PC-9 (cell line): ENCODE measurements around the gene GYS1. TPM values are rescaled to one million over a fixed set of nuclear protein-coding genes. Genes with fewer than 3 reads are reported as not detected.

Experiments used
- BruUV-seq: library from RNA; stranded (reverse); fragments of 400-500 nt; replicated peaks from 2 replicates; lab custom pipeline; 2021; lab: Mats Ljungman, UMichigan
- CTCF ChIA-PET: fragments of 300-600 bp; sonication (Branson Sonifier 250); formaldehyde crosslinking; loops from one replicate; lab custom pipeline; 2022; ENCODE audit warnings: antibody characterized with exemption; lab: Charles Lee
- POLR2A ChIA-PET: fragments of 300-600 bp; sonication (Branson Sonifier 250); formaldehyde crosslinking; loops from one replicate; lab custom pipeline; 2022; ENCODE audit warnings: antibody characterized with exemption; ENCODE audit not compliant: unreplicated experiment; lab: Charles Lee
- DNase-seq, 2 experiments: peaks; one replicate each; pipeline versions ENCODE4 v3.0.0 to v3.0.0-alpha.2; 2015 to 2022; ENCODE audit warnings: mixed read lengths in 1 of 2
- H2AFZ ChIP-seq: fragments of 200-600 bp; sonication (generic); 2 replicates; pipeline ENCODE4 v1.8.1; 2017; ENCODE audit warnings: antibody characterized with exemption
- H3F3A ChIP-seq: fragments of 200-600 bp; sonication (generic); 2 replicates; pipeline ENCODE4 v1.8.1; 2017; ENCODE audit warnings: antibody characterized with exemption, mild to moderate bottlenecking, low read depth; ENCODE audit not compliant: insufficient read depth
- H3K27ac ChIP-seq: fragments of 200-600 bp; sonication (generic); 2 replicates; pipeline ENCODE4 v1.6.1; 2016; ENCODE audit warnings: mixed run types
- H3K27me3 ChIP-seq: fragments of 200-600 bp; sonication (generic); 2 replicates; pipeline ENCODE4 v1.6.1; 2016; ENCODE audit warnings: low read depth, mixed run types; ENCODE audit not compliant: insufficient read depth
- H3K36me3 ChIP-seq: fragments of 200-600 bp; sonication (generic); 2 replicates; pipeline ENCODE4 v1.6.1; 2016; ENCODE audit warnings: low read depth, mixed run types
- H3K4me1 ChIP-seq: fragments of 200-600 bp; sonication (generic); replicated peaks from 2 replicates; pipeline ENCODE4 v1.6.1; 2016; ENCODE audit warnings: mixed run types; ENCODE audit not compliant: insufficient read depth
- H3K4me2 ChIP-seq: fragments of 200-600 bp; sonication (generic); 2 replicates; pipeline ENCODE4 v1.6.1; 2017; ENCODE audit warnings: mixed run types
- H3K4me3 ChIP-seq: fragments of 200-600 bp; sonication (generic); 2 replicates; pipeline ENCODE4 v1.6.1; 2016; ENCODE audit warnings: mixed run types
- H3K79me2 ChIP-seq: fragments of 200-600 bp; sonication (generic); 2 replicates; pipeline ENCODE4 v1.6.1; 2017; ENCODE audit warnings: low read depth, mixed run types
- H3K9me2 ChIP-seq: fragments of 200-600 bp; sonication (generic); 2 replicates; pipeline ENCODE4 v1.8.1; 2017; ENCODE audit warnings: mild to moderate bottlenecking; ENCODE audit not compliant: insufficient read depth
- H3K9me3 ChIP-seq: fragments of 200-600 bp; sonication (generic); 2 replicates; pipeline ENCODE4 v1.8.1; 2016; ENCODE audit warnings: low read depth; ENCODE audit not compliant: insufficient read depth
- H4K20me1 ChIP-seq: fragments of 200-600 bp; sonication (generic); 2 replicates; pipeline ENCODE4 v1.8.1; 2017; ENCODE audit not compliant: insufficient read depth
- CTCF ChIP-seq: fragments of 200-600 bp; sonication (generic); conservative IDR thresholded peaks from 2 replicates; pipeline ENCODE4 v1.6.1; 2017; ENCODE audit warnings: mixed run types, antibody characterized with exemption, mild to moderate bottlenecking, moderate library complexity
- EZH2 ChIP-seq: fragments of 200-600 bp; sonication (generic); IDR thresholded peaks from 2 replicates; pipeline ENCODE4 v1.8.0; 2017; ENCODE audit warnings: antibody characterized with exemption, low read depth
- intact Hi-C: fragments of 100-400 bp; cut with micrococcal nuclease; formaldehyde crosslinking; loops from one replicate; pipeline ENCODE4 v1.10.0; 2022; ENCODE audit not compliant: unreplicated experiment
- total RNA-seq: library from RNA; stranded (reverse); gene quantifications from 2 replicates; pipeline ENCODE4 v1.2.3, GENCODE V29; 2021

Gene GYS1
- total RNA-seq, 1 experiment from 2014 or later: 54.2 TPM

GRCh38 chr19:48958006-48958405 is 35.1 kb downstream of the GYS1 start:
- Histone ChIP-seq H3K4me3 (no peak overlapping the region), H4K20me1 (no peaks in the 10 kb centered on the region), H2AFZ (no peak overlapping the region), H3K9me2 (no peaks in the 10 kb centered on the region), H3K27ac (no peak overlapping the region), H3K79me2 (peaks cover 21% of the 10 kb centered on the region), H3K36me3 (peaks cover 9% of the 10 kb centered on the region; the same call in 1 of the 2 replicates), H3F3A (peaks cover 57% of the 10 kb centered on the region), H3K9me3 (no peaks in the 10 kb centered on the region), H3K27me3 (no peaks in the 10 kb centered on the region), H3K4me2 (no peak overlapping the region), H3K4me1 (peaks cover 21% of the 10 kb centered on the region)
- BruUV-seq: no TSS peak
- intact Hi-C loops: no loop called here
- no peak for DNase-seq
- ChIA-PET POLR2A (no interaction called here), CTCF (no interaction called here)
- TF ChIP-seq CTCF: no peak
- no peak for TF ChIP-seq EZH2

DNA sequence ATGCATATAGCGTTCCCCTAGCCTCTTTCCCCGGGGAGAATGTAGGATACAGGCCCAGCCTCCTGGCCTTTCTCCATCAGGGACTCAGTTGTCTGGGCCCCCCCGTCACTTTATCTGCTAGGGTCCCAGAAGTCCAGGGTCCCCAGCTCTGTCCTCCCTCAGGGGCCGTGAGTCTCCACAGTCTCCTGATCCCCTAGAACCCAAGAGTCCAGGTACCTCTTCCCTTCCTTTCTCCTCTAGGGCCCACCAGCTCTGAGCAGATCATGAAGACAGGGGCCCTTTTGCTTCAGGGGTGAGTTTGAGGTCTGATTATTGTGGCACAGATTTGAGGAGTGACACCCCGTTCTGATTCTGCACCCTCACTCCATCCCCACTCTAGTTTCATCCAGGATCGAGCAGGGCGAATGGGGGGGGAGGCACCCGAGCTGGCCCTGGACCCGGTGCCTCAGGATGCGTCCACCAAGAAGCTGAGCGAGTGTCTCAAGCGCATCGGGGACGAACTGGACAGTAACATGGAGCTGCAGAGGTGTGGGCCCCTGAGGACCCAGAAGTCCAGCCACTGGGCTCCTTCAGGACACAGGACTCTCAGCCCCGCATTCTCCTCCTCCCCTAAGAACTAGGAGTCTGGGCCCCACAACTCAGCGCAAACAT is 37.7 kb downstream of the GYS1 start:
- no peaks in the 10 kb centered on the region for H3K27me3 ChIP-seq
- no peaks in the 10 kb centered on the region for H3K9me2 ChIP-seq
- intact Hi-C loops: no loop called here
- H3F3A ChIP-seq: peaks cover 39% of the 10 kb centered on the region
- H3K9me3 ChIP-seq: no peaks in the 10 kb centered on the region
- no TSS peak for BruUV-seq
- TF ChIP-seq EZH2 (no peak), CTCF (no peak)
- no peaks in the 10 kb centered on the region for H4K20me1 ChIP-seq
- POLR2A ChIA-PET: no interaction called here
- peaks cover 10% of the 10 kb centered on the region; the same call in 1 of the 2 replicates for H3K4me1 ChIP-seq
- peak overlapping the region; percentile 82 for H3K4me2 ChIP-seq
- peaks cover 9% of the 10 kb centered on the region; the same call in 1 of the 2 replicates for H3K36me3 ChIP-seq
- H3K4me3 ChIP-seq: peak overlapping the region; percentile 92
- peaks cover 21% of the 10 kb centered on the region for H3K79me2 ChIP-seq
- DNase-seq: no peak
- CTCF ChIA-PET: no interaction called here
- H3K27ac ChIP-seq: peak overlapping the region; percentile 40; the same call in 1 of the 2 replicates
- H2AFZ ChIP-seq: peak overlapping the region; percentile 92

- intact Hi-C loops: loop anchor here (1.0 kb wide), 1 partner anchor 21 kb away; the partner anchor contains the start of gene DHDH
- DNase-seq: peak; percentile 88 to 97
- Histone ChIP-seq H3K79me2 (peaks cover 21% of the 10 kb centered on the region), H3K9me2 (no peaks in the 10 kb centered on the region), H3K27me3 (no peaks in the 10 kb centered on the region), H3K4me3 (peak within 1 kb of the TSS; percentile 92), H3K27ac (peak within 1 kb of the TSS; percentile 40), H3K9me3 (no peaks in the 10 kb centered on the region), H3K4me1 (peaks cover 10% of the 10 kb centered on the region; the same call in 1 of the 2 replicates), H3F3A (peaks cover 34% of the 10 kb centered on the region), H4K20me1 (no peaks in the 10 kb centered on the region), H3K4me2 (peak within 1 kb of the TSS; percentile 82), H3K36me3 (peaks cover 9% of the 10 kb centered on the region; the same call in 1 of the 2 replicates), H2AFZ (peak within 1 kb of the TSS; percentile 92)
- no TSS peak for BruUV-seq
- CTCF ChIA-PET: interaction anchor here (0.6 kb wide), 2 partner anchors 110 to 113 kb away, joined by 3 to 5 read pairs; no protein-coding TSS in a partner anchor
- TF ChIP-seq CTCF: no peak; the same call in 1 of the 2 replicates
- TF ChIP-seq EZH2: no peak
- POLR2A ChIA-PET: interaction anchor here (0.6 kb wide), 1 partner anchor 29 kb away, joined by 6 read pairs; no protein-coding TSS in a partner anchor
Observed at GRCh38 chr19:48954595-48955307, 38.4 kb downstream of the GYS1 start, which contains the start of gene BAX. Gene BAX (plus strand): TSS chr19:48954875. CDS start chr19:48954929, 54 bp downstream.
